Stomach (tissue), 9 donors: Measurements from ENCODE around the gene CHKB. TPM values are rescaled to one million over a fixed set of nuclear protein-coding genes. Genes with fewer than 3 reads are reported as not detected.

Experiments
- DNase-seq, 2 donors: peaks; one replicate each; pipeline versions ENCODE4 v3.0.0 to v3.0.0-alpha.2; 2013 to 2019
- H3K27ac ChIP-seq, 5 donors: fragments of 200-600 bp in 4 of 5; sonication (generic) in 4 of 5; one replicate each; pipeline ENCODE4 v1.5.1; 2013 to 2019; ENCODE audit warnings: mild to moderate bottlenecking in 1 of 5, moderate library complexity in 1 of 5
- H3K27me3 ChIP-seq, 3 donors: fragments of 200-600 bp; sonication (generic); one replicate each; pipeline ENCODE4 v1.5.1; 2017 to 2019; ENCODE audit warnings: mixed run types in 1 of 3
- H3K36me3 ChIP-seq, 4 donors: fragments of 200-600 bp; sonication (generic); 1 replicate in 3 of 4; 2 replicates in 1 of 4; pipeline ENCODE4 v1.5.1; 2016 to 2019
- H3K4me1 ChIP-seq, 4 donors: fragments of 200-600 bp; sonication (generic); one replicate each; pipeline ENCODE4 v1.5.1; 2016 to 2019
- H3K4me3 ChIP-seq, 4 donors: fragments of 200-600 bp; sonication (generic) in 3 of 4; one replicate each; pipeline ENCODE4 v1.5.1; 2016 to 2019; ENCODE audit warnings: mild to moderate bottlenecking in 1 of 4
- H3K9me3 ChIP-seq, 4 donors: fragments of 200-600 bp; sonication (generic); one replicate each; pipeline ENCODE4 v1.5.1; 2016 to 2019
- EP300 ChIP-seq: sonication (generic); formaldehyde crosslinking; IDR thresholded peaks from one replicate; pipeline ENCODE4 v1.6.1; 2017; ENCODE audit warnings: antibody characterized with exemption
- POLR2A ChIP-seq, 4 donors: fragments of 450-650 bp; IDR thresholded peaks; one replicate each; pipeline ENCODE4 v1.6.1; 2016; ENCODE audit warnings: antibody characterized with exemption in 4 of 4, control low read depth in 2 of 4, mild to moderate bottlenecking in 1 of 4, moderate library complexity in 1 of 4
- POLR2AphosphoS5 ChIP-seq, 3 donors: sonication (generic); formaldehyde crosslinking; IDR thresholded peaks; one replicate each; pipeline ENCODE4 v1.6.1; 2016; ENCODE audit warnings: antibody characterized with exemption in 3 of 3
- WGBS, 5 donors: extraction: QIAGEN DNeasy Blood & Tissue Kit in 3 of 5; methylation state at CpG; one replicate each; pipeline versions ENCODE4 v1.1.5 to v1.1.7; 2013 to 2018; 5-methylcytosine and 5-hydroxymethylcytosine counted together
- intact Hi-C: fragments of 100-400 bp; cut with DNase I; formaldehyde crosslinking; loops from one replicate; pipeline ENCODE4 v1.15.1; 2023; ENCODE audit warnings: low total_unique reads
- polyA plus RNA-seq, 3 donors: library from polyadenylated mRNA; stranded (reverse); fragments of 200-250 nt; gene quantifications; one replicate each; pipeline ENCODE4 v1.2.3, GENCODE V29; 2013
- total RNA-seq, 5 donors: library from RNA; depleted of rRNA; stranded (reverse); fragments of >200 nt; gene quantifications; one replicate each; pipeline versions ENCODE4 v1.1.0 to v1.2.3, GENCODE V29; 2014 to 2016
- TF ChIP-seq, protein P1 (sequence below), 7 experiments: fragments of 450-650 bp in 4 of 7; fragments of 200-600 bp in 3 of 7; sonication (generic) in 3 of 7; IDR thresholded peaks; one replicate each; pipeline ENCODE4 v1.5.1; 2016 to 2019; ENCODE audit warnings: antibody characterized with exemption in 7 of 7, control low read depth in 2 of 7, mild to moderate bottlenecking in 1 of 7
- donor health status: healthy with polysubstance abuse.
- donor health status: Bipolar disorder and iron deficiency.
- donor health status: healthy.

Gene CHKB
- total and polyA plus RNA-seq, 8 donors = 31.9 to 283 (median 118) TPM

- DNase-seq = no peak
- H3K27ac ChIP-seq = no peak overlapping the region
- no peak overlapping the region for H3K4me3 ChIP-seq
- no peaks in the 10 kb centered on the region for H3K36me3 ChIP-seq
- intact Hi-C loops = loop anchor here (10.0 kb wide), 1 partner anchor 64 kb away; no protein-coding TSS in a partner anchor
- H3K27me3 ChIP-seq = peaks cover 11 to 47% (median 26%) of the 10 kb centered on the region in 3 donors
- WGBS, 5 donors = 87 to 98% (median 93%) methylated on average over 7 to 11 of the region's 11 CpGs
- TF ChIP-seq POLR2A (IDR thresholded peaks at IDR 0.05) = no peak
- TF ChIP-seq EP300 = no peak
- TF ChIP-seq, protein P1, sequence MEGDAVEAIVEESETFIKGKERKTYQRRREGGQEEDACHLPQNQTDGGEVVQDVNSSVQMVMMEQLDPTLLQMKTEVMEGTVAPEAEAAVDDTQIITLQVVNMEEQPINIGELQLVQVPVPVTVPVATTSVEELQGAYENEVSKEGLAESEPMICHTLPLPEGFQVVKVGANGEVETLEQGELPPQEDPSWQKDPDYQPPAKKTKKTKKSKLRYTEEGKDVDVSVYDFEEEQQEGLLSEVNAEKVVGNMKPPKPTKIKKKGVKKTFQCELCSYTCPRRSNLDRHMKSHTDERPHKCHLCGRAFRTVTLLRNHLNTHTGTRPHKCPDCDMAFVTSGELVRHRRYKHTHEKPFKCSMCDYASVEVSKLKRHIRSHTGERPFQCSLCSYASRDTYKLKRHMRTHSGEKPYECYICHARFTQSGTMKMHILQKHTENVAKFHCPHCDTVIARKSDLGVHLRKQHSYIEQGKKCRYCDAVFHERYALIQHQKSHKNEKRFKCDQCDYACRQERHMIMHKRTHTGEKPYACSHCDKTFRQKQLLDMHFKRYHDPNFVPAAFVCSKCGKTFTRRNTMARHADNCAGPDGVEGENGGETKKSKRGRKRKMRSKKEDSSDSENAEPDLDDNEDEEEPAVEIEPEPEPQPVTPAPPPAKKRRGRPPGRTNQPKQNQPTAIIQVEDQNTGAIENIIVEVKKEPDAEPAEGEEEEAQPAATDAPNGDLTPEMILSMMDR (IDR thresholded peaks at IDR 0.05) = no peak
- no peak for TF ChIP-seq POLR2AphosphoS5 (IDR thresholded peaks at IDR 0.05)
- no peaks in the 10 kb centered on the region for H3K9me3 ChIP-seq
- H3K4me1 ChIP-seq = peaks cover 12 to 33% (median 19%) of the 10 kb centered on the region in 4 donors
Measured at GRCh38 chr22:50551160-50551752, 31.4 kb downstream of the CHKB start.

GRCh38 chr22:50550395-50550794 is 32.3 kb downstream of the CHKB start:
- no peak for DNase-seq
- Histone ChIP-seq H3K9me3 (no peaks in the 10 kb centered on the region), H3K27me3 (peaks cover 11 to 56% (median 26%) of the 10 kb centered on the region in 3 donors), H3K4me1 (peaks cover 12 to 33% (median 19%) of the 10 kb centered on the region in 4 donors), H3K4me3 (no peak overlapping the region), H3K36me3 (no peaks in the 10 kb centered on the region), H3K27ac (no peak overlapping the region)
- 89 to 94% (median 90%) methylated on average over 8 of the region's 8 CpGs for WGBS, 5 donors
- intact Hi-C loops = loop anchor here (10.0 kb wide), 1 partner anchor 64 kb away; no protein-coding TSS in a partner anchor
- TF ChIP-seq POLR2A (IDR thresholded peaks at IDR 0.05) = no peak
- no peak for TF ChIP-seq EP300
- TF ChIP-seq, protein P1 (IDR thresholded peaks at IDR 0.05) = no peak

DNA sequence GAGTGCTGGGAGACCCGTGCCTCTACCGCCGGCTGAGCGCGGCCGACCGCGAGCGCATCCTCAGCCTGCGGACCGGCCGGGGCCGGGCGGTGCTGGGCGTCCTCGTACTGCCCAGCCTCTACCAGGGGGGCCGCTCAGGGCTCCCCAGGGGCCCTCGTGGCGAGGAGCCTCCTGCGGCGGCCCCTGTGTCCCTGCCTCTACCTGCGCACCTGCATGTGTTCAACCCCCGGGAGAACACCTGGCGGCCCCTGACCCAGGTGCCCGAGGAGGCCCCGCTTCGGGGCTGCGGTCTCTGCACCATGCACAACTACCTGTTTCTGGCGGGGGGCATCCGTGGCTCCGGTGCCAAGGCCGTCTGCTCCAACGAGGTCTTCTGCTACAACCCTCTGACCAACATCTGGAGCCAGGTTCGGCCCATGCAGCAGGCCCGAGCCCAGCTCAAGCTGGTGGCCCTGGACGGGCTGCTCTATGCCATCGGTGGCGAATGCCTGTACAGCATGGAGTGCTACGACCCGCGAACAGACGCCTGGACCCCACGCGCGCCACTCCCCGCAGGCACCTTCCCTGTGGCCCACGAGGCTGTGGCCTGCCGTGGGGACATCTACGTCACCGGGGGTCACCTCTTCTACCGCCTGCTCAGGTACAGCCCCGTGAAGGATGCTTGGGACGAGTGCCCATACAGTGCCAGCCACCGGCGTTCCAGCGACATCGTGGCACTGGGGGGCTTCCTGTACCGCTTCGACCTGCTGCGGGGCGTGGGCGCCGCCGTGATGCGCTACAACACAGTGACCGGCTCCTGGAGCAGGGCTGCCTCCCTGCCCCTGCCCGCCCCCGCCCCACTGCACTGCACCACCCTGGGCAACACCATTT is 33.5 kb downstream of the CHKB start:
- H3K36me3 ChIP-seq = no peaks in the 10 kb centered on the region

More for the DNA sequence above, 33.5 kb downstream of the CHKB start:
- 57 to 95% (median 61%) methylated on average over 12 to 68 of the region's 68 CpGs for WGBS, 5 donors
- no peak for DNase-seq
- peak overlapping the region; percentile 11 to 60 (median 28) for H3K27ac ChIP-seq
- H3K9me3 ChIP-seq = no peaks in the 10 kb centered on the region
- peaks cover 11 to 68% (median 26%) of the 10 kb centered on the region in 3 donors for H3K27me3 ChIP-seq
- TF ChIP-seq POLR2AphosphoS5 (IDR thresholded peaks at IDR 0.05) = no peak
- TF ChIP-seq, protein P1 (IDR thresholded peaks at IDR 0.05) = no peak
- no peak for TF ChIP-seq POLR2A (IDR thresholded peaks at IDR 0.05)
- no peak for TF ChIP-seq EP300
- intact Hi-C loops = no loop called here
- peaks cover 17 to 43% (median 27%) of the 10 kb centered on the region in 4 donors for H3K4me1 ChIP-seq
- peak overlapping the region; percentile 29 to 42 (median 32) for H3K4me3 ChIP-seq
